ENCODE measurements around the gene BBOF1.

DNA sequence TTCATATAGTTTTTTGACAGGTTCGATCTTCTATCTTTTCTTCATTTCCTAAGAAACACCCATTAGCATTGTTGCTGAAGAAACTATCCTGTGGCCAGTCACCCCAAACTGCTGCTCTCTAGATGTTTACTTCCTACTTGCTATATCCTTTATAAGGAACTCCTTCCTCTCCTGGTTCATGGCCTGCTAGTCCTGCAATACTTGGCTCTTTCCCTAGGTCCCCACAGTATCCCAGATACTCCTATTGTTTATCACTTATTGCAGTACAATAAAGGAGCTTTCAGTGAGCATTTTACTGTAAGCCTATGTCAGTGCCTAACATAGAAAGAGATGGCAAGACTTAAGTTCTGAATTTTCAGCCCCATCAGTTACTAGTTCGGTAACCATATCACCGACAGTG is 62.3 kb downstream of the BBOF1 start:
- no peak for TF ChIP-seq EZH2 (IDR thresholded peaks at IDR 0.05; ENCODE audit: borderline replicate concordance, insufficient read depth, low read depth, low read length, poor library complexity, severe bottlenecking)
- TF ChIP-seq, protein P1, sequence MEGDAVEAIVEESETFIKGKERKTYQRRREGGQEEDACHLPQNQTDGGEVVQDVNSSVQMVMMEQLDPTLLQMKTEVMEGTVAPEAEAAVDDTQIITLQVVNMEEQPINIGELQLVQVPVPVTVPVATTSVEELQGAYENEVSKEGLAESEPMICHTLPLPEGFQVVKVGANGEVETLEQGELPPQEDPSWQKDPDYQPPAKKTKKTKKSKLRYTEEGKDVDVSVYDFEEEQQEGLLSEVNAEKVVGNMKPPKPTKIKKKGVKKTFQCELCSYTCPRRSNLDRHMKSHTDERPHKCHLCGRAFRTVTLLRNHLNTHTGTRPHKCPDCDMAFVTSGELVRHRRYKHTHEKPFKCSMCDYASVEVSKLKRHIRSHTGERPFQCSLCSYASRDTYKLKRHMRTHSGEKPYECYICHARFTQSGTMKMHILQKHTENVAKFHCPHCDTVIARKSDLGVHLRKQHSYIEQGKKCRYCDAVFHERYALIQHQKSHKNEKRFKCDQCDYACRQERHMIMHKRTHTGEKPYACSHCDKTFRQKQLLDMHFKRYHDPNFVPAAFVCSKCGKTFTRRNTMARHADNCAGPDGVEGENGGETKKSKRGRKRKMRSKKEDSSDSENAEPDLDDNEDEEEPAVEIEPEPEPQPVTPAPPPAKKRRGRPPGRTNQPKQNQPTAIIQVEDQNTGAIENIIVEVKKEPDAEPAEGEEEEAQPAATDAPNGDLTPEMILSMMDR (IDR thresholded peaks at IDR 0.05), result no peak
